NCI-H345 treated with DMSO at 0.1 percent for 48 hours (cell line): ENCODE data around the gene NF1.

Experiments used
- DNase-seq: peaks from one replicate; lab custom pipeline; 2025; ENCODE audit not compliant: unreplicated experiment; lab: John Stamatoyannopoulos, UW

Gene NF1

GRCh38 chr17:31394544-31394943 lies 299.8 kb downstream of the NF1 start:
- no peak for DNase-seq

GRCh38 chr17:31397256-31397939 lies 302.6 kb downstream of the NF1 start:
- DNase-seq: no peak

- no peak for DNase-seq
These were observed 303.9 kb downstream of the NF1 start for GRCh38 chr17:31398381-31399311.

- DNase-seq: no peak
These were observed 305.7 kb downstream of the NF1 start for GRCh38 chr17:31400481-31400950.

- DNase-seq: no peak
These were observed 306.9 kb downstream of the NF1 start for GRCh38 chr17:31401456-31402254.

DNA sequence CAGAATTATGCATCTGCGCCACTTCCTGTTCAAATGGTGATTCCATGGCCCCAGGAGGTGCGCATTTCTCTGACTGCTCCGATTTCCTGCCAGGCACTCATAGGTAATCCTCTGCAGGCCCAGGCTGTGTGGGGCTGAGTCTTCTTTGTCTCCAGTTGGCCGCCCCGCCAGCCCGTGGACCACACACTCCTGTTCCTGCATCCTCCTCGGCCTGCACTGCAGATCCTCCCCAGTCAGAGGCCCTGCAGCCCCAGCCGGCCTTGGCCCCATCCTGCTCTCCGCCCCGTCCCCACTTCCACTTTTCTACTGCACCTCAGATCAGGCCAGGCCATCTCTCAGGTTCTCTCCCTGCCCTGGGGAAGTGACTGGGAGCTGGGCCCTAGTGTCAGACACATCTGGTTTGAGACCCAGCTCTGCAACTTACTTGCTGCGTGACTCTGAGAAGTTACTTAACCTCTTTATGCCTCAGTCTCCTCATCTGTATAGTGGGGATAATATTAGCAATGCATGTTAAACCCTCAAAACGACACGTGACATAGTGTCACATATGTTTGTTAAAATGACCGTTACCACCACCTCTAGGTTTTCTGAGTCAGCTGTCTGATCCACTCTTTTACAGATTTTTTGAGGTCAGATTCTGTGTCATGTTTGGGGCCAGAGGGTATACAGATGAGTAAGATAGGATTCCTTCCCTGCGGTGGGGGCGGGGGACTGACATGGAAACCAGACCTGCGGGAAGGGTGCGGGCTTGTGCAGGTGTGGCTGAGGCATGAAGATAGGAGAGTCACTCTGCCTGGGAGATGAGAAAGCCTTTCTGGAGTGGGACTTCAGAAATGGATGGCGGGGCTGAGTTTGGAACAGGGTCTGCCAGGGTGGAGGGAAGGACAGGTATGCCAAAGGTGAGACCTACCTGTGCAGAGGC lies 309.5 kb downstream of the NF1 start:
- no peak for DNase-seq

- no peak for DNase-seq
These were observed 311.2 kb downstream of the NF1 start for GRCh38 chr17:31405890-31406371.

DNA sequence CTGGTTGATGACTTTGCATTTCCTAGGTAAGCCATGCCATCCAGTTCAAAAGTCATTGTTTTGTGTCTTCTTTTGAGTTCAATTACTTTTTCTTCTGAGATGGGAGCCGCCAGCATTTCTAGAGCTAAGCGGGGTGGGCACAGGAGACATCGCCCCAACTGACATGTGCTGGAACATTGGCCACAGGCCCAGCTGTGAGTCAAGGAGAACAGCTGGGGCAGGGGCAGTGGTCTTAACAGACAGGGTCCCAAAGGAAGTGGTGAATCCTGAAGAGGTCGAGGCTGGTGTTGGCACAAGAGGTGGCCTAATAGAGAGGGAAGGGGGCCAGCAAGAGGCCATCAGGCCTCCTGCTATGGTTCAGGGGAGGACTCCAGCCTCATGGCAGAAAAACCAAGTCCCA lies 313.8 kb downstream of the NF1 start:
- no peak for DNase-seq

DNA sequence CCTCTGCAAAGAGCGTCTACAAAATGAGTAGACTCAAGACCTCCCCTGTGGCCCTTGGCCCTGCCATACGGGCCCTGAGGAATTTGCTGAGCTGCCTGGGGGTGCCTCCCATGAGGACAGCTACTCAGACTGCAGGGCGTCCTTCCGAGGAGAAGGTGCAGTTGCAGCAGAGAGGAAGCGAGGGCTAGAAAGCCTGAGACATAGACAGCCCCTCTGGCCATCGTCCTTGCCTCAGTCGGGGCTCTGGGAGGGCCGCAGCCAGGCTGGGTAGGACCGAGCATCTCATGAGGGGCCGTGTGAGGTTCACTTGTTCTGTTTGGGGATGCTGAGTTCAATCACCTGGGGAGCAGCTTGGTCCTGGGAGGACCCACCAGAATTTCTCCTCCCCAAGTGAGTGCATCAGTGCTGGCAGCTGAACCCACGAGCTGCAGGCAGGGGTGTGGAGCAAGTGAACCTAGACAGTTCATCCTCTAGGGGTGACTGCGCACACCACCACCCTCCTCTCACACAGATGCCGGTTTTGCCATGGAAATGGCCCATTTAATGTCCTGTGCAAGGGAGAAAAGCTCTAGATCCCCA lies 317.0 kb downstream of the NF1 start:
- no peak for DNase-seq

GRCh38 chr17:31412511-31412910 lies 317.7 kb downstream of the NF1 start:
- no peak for DNase-seq

GRCh38 chr17:31413081-31413799 lies 318.5 kb downstream of the NF1 start:
- no peak for DNase-seq

DNA sequence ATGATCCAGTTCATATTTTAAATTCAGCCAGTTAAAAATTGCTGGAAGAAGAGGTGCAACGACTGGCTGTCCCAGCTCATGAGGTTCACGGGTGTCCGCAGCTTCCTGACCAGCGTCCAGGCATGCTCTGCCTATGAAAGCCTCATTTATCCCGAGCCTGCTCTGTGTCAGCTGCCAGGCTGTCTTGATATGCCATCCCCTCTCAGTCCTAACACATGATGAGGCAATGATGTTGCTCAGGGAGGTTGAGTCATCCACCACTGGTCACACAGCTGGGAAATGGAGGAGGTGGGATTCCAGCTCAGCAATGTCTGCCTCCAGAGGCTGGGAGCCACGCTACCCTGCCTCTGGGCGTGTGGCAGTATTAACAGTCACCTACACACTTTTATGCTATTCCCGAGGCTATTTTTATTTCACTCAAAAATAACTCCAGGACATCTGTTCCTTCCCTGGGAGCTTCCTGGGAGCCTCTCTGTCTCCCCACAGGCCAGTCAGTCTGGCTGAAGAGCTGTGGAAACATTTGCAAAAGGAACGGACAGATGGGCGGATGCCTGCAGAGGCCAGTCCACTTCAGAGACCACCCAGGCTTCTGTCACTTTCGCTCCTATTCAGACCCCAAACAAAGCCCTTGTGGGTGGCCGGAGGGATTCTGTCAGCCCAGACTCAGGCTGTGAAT lies 319.2 kb downstream of the NF1 start:
- DNase-seq: no peak

DNA sequence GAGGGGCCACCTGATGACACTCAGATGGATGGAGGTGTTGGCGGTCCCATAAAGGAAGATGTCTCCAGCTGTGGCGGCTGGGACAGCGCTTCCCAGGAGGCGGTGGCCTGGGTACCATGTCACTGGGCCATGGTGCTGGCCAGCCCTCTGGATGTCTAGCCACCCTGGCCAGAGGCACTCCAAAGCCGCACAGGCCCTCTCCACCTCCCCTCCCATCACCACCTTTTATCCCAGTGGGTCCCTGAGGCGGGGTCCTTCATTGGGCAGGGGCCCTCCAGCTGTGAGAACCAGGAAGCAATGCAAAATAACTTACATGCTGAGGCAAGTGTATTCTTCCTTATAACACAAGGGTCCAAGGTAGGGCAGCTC lies 319.8 kb downstream of the NF1 start:
- DNase-seq: no peak

GRCh38 chr17:31415004-31415454 lies 320.3 kb downstream of the NF1 start:
- DNase-seq: no peak

DNA sequence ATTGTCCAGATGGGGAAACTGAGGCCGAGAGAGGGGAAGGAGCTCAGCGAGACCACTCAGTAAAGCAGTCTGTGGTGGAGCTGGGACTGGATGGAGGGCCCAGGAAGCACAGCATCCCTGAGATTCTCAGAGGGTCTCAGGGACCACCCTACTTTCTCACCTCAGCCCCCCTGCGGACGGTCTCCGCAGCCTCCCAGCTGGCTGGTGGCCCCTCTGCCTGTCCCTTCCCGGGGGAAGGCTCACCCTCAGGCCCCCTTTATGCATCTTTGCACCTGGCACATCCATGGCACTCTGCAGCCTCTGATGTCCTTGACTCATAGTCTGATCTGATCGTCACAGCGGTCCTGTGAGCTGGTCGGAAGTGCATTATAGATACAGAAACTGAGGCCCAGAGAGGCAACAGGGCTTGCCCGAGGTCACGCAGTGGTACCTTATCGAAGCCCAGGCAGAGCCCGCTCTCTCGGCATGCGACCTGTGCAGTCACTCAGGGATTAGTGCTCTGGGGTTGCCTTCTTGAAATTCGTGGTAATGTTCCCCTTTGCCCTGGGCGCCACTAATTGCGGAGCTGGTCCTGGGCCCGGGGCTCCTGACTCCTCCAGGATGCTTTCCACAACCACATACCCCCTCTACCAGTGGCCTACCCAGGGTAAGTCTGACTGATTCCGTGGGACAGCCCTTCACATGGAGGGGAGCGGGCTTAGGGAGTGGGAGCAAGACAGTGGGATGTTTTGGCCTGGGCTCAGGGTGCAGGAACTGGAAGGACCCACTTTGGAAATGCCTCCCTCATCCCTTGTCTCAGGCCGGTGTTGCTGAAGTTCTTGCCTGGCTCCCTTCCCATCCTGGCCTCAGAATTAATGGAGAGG lies 321.1 kb downstream of the NF1 start:
- DNase-seq: no peak

DNA sequence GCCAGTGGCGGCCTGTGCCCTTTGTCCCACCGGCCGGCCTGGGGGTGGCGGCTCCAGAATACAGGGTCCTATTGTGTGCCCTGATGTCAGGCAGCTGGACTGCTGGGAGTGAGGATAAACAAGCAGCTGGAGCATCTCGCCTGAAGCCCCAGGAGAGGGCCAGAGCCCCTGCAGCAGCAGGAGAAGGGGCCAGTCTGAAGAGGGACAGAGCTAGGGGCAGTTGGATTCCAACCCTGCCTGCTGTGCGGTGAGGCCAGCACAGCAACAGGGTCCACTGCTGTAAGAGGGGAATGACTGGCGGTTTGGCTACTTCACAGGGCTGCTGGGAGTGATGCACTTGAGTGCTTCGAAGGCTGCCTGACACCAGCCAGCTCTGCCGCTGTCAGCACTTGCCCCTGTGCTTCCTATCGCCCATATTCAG lies 321.7 kb downstream of the NF1 start:
- no peak for DNase-seq

DNA sequence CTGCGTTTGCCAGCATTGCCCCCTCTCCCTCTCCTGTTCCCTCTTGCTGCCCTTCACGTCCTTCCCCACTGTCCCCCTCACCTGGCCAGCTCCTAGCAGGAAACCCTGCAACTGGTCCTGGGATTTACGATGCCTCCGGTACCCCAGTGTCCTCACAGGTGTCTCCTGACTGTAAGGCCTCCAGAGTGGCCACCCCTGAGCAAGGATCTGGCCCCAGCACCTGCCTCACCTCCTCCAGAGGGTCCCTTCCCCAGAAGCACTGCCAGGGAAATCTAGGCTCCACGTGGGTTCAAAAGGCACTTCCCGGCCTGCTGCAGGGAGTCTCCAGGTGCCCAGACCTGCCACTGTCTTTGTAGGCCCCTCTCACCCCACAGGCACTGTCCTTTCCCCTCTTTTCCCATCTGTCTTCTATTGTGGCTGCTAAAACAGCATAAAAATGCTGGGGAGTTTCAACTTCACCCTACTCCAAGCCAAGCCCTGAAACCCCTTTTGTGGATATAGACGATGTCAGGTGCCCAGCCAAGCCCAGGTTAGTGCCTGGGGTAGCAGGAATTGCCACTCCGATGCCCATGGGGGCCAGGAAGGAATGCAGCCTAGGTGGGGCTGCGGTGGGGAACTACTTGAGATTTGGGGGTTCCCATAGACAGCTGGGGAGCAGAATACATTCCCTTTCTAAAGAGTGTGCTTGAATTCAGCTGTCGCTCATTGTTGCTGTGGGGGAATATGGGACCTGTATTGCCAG lies 322.4 kb downstream of the NF1 start:
- DNase-seq: no peak
